ENCODE results near the gene TNS3.

Gene TNS3

DNA sequence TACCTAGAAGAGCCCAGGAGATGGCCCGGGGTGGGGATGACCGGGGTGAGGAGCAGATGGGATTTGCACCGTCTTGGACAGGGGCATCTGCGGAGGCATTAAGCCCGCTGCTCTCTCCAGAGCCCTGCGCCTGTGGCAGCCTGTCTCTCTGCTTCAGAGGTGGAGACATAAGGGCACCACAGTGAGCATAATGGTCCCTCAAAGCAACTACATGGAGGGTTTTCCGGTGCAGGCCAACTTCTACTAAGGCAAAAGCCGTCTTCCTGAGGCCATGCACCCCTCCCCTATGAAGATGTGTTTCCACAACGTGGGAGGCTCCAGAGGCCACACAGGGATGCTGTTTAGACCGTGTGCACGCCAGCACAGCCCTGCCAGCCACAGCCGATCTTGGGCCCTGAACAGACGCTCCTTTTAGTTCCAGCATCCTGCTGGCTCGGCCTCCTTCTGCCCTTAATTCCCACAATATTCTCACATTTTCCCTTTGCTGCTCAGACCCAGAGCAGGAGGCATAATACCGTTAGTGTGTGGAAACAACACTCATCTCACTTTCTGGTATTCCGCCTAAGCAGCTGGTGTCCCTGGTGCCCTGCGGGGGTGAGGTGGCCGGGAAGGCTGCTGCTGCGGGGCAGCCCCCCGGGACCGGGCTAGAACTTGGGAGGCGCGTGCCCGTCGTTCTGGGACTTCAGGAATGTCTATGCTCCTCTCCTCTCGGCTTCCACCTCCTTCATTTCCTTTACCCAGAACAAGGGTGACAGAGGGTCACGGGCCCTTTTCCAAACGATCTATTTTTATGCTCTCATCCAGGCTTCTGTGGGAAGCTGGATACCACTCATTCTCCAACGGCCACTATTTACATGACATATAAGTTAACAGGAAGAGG lies 266.9 kb downstream of the TNS3 start:
- DNase-seq: no peak

GRCh38 chr7:47314248-47314647 lies 267.7 kb downstream of the TNS3 start:
- DNase-seq: no peak

DNA sequence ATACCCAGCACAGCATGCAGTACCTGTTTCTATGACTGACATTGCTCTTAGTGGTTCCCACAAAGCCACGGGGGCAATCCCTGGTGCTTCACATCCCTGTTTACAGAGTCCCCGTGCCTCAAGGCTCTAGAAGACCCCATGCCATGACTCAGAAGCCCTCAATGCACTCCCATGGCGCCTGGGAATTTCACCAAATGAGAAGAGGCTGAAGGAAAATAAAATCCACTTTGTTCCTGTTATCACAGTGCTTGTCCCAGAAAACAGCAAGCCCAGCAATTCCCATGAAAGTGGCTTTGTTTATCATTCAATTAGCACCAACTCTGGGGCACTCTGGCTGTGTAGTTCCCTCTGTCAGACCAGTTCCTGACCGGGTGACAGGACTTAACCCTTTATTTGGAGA lies 268.3 kb downstream of the TNS3 start:
- no peak for DNase-seq

- DNase-seq: no peak
Observed at GRCh38 chr7:47311891-47312290, 270.0 kb downstream of the TNS3 start.

GRCh38 chr7:47310020-47310419 lies 271.9 kb downstream of the TNS3 start:
- no peak for DNase-seq

- DNase-seq: no peak
Observed at GRCh38 chr7:47308808-47309207, 273.1 kb downstream of the TNS3 start.

- DNase-seq: no peak
Observed at GRCh38 chr7:47307311-47307710, 274.6 kb downstream of the TNS3 start.

DNA sequence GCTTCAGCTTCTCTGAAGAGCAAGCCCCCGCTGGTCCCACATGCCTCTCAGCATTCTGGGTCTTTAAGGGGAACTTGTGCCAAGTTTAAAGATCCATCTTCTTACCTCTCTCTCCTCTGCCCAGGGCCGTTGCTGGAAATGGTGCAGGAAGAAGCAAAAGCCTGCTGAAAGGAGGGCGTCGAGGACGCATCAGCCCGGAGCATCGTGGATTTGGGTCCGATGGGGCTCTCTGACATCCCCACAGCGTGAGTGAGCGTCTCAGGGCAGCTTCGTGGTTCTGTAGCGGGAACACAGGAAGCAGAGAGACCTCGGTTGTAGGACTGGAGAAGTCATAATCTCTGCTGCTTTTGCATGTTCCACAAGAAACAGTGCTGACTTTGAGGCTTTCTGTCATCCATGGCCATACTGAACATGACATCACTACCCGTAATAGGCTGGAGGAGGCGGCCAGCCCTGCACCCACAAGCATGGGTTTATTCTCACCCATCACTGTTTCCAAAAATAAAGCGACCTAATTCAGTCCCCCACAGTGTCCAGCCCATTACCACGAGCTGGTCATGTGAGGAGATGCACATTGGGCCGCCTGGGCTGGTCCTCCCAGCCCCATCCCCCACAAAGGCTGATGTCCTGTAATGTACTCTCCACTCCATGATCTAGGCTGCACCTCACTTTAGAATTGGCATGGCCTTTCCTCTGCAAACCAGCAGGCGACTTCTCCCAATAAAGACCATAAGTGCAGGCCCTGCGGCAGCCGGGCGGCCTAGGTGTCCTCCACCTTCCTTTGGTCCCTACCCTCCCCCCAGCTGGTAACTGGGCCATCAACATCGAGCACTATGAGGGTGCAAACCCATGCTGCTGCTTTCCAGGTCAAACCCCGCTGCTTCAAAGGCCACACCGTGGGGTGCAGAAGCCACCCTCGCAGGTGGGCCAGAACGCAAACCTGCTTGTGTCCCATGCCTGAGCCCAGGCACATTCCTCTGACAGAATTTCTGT lies 276.9 kb downstream of the TNS3 start:
- DNase-seq: no peak

- no peak for DNase-seq
Observed at GRCh38 chr7:47303695-47304453, 278.0 kb downstream of the TNS3 start.

DNA sequence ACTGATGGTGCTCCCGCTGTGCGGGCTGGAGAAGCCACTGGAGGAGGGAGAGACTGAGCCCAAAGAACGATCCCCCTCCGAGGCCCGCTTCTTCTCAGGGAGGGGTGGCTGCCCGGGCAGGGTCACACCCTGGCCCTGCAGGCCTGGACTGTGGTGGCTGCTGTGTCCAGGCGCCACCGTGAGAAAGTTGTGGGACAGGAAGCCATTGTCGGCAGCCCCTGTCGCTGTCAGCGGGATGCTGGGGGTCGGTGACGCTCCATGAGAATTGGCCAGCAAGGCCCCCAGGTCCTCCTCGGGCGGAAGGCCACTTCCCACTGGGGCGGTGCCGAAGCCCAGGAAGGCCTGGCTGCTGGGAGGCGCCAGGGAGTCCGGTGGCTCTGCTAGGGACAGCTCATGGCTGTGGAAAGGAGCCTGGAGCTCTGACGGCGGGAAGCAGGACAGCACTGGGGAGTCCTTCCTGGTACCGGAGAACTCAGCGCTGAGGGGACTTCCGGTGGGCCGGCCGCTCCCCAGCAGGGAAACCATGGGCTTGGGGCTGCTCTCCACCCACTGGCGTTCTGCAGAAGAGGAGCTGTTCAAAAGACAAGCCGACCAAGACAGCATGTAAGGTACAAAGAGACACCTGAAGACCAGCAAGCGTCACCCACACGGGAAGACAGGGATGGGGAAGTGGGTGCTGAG lies 278.8 kb downstream of the TNS3 start:
- DNase-seq: no peak

DNA sequence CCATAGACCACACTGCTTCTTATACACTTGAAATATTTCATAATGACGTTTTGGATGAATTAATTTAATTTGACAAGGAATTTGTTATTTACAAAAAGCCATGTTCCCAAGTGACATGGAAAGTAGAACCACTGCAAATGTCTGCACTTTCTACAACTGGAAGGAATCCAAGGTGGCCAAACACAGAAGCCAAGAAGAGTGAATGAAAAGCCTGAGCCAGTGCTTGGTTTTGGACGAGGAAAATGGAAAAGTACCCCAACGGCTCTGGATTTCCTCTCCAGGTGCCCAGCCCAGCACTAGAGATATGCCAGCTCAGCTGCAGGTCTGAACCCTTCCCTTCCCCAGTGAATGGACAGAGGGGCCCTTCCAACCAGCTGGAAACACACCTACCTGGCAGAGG lies 279.4 kb downstream of the TNS3 start:
- no peak for DNase-seq

GRCh38 chr7:47301657-47302295 lies 280.1 kb downstream of the TNS3 start:
- DNase-seq: no peak

- no peak for DNase-seq
Observed at GRCh38 chr7:47301105-47301477, 280.8 kb downstream of the TNS3 start.

DNA sequence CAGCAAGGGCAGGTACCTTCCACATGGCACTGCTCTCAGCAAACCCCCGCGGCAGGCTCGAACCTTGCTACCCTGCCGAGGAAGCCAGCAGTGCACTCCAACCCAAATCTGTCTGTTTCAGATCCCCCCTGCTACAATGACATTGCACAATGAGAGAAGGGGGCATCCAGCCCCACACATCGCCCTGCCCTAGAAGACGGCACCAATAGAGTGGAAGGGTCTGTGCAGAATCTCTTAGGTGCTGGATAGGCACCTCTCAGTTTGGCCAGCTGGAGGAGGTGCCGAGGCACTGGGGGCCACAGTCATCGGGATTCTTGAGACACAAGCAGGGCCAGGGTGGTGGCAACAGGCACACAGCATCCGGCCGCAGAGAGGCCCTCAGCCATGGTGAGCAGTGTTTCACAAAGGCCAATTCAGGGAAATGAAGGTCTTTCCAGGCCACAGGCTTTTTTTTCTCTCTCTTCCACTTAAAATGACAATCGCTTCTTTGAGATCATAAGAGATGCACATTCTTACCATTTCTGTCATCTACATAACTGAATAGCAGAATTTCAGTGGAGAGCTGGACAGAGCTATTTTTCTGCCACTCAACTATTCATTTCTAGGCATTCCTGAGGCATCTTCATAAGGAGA lies 281.3 kb downstream of the TNS3 start:
- no peak for DNase-seq

- DNase-seq: no peak
Observed at GRCh38 chr7:47299496-47299895, 282.4 kb downstream of the TNS3 start.

DNA sequence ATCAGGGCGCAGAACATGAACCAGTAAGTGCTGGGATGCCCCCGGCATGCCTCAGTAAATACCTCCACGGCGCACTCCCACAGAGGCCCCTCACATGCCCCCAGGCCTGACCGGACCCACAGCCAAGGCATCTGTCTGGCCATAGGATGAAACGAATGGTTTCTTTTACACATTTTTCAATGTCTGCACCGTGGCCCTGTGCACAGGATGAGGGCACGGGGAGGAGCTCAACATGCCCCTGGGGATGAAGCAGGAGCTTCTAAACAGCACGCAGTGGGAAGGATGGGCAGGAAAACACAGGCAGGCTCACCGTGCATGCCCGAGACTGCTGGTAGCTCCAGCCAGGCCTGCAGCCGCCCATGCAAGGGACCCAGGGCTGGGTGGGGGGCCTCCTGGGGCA lies 283.3 kb downstream of the TNS3 start:
- no peak for DNase-seq

DNA sequence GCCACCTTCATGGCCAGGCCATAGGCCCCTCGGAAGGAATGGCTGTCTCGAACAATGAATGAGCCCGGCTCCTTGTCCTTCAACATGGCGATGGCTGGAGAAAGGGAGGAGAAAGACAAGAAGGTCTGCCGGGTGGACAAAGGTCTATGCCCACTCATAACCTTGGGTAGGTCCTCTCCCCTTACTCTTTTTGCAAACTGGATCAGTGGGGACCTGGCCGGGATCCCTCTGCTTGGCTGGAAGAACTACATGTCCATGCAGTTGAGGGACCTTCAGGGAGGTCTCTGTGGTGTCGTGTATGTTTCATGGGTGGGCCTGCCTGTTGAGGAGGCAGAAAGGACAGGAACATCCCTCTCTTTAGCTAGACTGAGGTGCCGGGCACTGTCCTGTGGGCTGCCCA lies 284.8 kb downstream of the TNS3 start:
- no peak for DNase-seq

GRCh38 chr7:47295606-47296005 lies 286.3 kb downstream of the TNS3 start:
- no peak for DNase-seq

GRCh38 chr7:47294556-47295222 lies 287.2 kb downstream of the TNS3 start:
- DNase-seq: no peak

DNA sequence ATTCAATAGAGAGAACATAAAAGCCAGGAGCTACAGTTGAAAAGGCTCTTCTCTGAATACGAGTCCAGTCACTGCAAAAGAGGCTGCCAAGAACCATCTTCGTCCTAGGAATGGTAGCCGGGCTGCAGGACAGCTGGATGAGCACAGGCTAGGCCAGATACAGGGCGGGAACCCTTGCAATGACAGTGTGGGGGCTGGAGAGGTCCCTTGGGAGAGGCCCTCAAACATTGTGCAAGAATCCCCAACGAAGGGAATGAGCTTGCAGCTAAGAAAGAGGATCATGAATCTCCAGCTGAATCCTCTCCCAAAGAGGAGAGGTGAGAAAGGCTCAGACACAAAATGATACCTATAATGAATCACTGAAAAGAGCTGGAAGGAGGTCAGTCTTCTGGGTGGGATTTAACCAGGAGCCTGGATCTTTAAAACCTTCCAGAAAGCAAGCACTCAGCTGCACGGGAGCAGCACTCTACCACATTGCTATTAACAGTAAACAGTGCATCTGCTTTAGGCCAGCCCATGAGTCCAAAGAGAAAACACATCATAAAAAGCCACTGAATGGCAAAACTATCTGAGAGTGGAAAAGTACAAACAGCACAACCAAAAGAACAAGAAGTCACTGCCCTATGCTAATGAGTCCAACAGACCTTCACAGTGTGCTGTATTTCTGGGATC lies 287.9 kb downstream of the TNS3 start:
- DNase-seq: no peak

All from activated naive CD4-positive, alpha-beta T cell treated with anti-CD3 and anti-CD28 coated beads, Interleukin-2, amount 50 U/mL, for 16 hours (primary cell).